HG03159 (cell line): ENCODE data around the gene CUL2.
"Not testable (repeated sequence)": the region's sequence is repeated elsewhere in the genome, so short reads cannot be mapped to it uniquely, and the experiment has no call there.

Source experiments
- ATAC-seq: cut with Tn5 transposase; IDR thresholded peaks from one replicate; pipeline ENCODE4 v1.9.1; 2021; ENCODE audit warnings: mild to moderate bottlenecking, moderate library complexity; ENCODE audit not compliant: unreplicated experiment

Gene CUL2

GRCh38 chr10:35080261-35080660 lies 9.9 kb downstream of the CUL2 start:
- ATAC-seq, result not testable (repeated sequence)

GRCh38 chr10:35079763-35080162 lies 10.4 kb downstream of the CUL2 start:
- no peak for ATAC-seq

- no peak for ATAC-seq
These were observed 10.9 kb downstream of the CUL2 start for GRCh38 chr10:35079265-35079664.

- no peak for ATAC-seq
These were observed 14.9 kb downstream of the CUL2 start for GRCh38 chr10:35075228-35075627.

GRCh38 chr10:35074266-35074665 lies 15.9 kb downstream of the CUL2 start:
- ATAC-seq, result no peak

- ATAC-seq, result no peak
These were observed 19.6 kb downstream of the CUL2 start for GRCh38 chr10:35070521-35070920.

GRCh38 chr10:35063837-35064454 lies 26.2 kb downstream of the CUL2 start:
- ATAC-seq, result no peak

GRCh38 chr10:35059481-35059880 lies 30.7 kb downstream of the CUL2 start:
- no peak for ATAC-seq

- ATAC-seq, result no peak
These were observed 31.5 kb downstream of the CUL2 start for GRCh38 chr10:35058686-35059085.

- ATAC-seq, result peak; percentile 79
These were observed 32.0 kb downstream of the CUL2 start for GRCh38 chr10:35058134-35058533.

GRCh38 chr10:35056686-35057085 lies 33.5 kb downstream of the CUL2 start:
- no peak for ATAC-seq

- ATAC-seq, result no peak
These were observed 34.0 kb downstream of the CUL2 start for GRCh38 chr10:35056133-35056532.

GRCh38 chr10:35050568-35050967 lies 39.6 kb downstream of the CUL2 start:
- ATAC-seq, result no peak

- no peak for ATAC-seq
These were observed 44.1 kb downstream of the CUL2 start for GRCh38 chr10:35046074-35046473.

GRCh38 chr10:35045275-35045674 lies 44.9 kb downstream of the CUL2 start:
- ATAC-seq, result not testable (repeated sequence)

- no peak for ATAC-seq
These were observed 46.3 kb downstream of the CUL2 start for GRCh38 chr10:35043796-35044344.

- no peak for ATAC-seq
These were observed 47.4 kb downstream of the CUL2 start for GRCh38 chr10:35042783-35043182.

- ATAC-seq, result no peak
These were observed 48.6 kb downstream of the CUL2 start for GRCh38 chr10:35041502-35041879.

GRCh38 chr10:35040760-35041501 lies 49.2 kb downstream of the CUL2 start:
- ATAC-seq, result no peak

- ATAC-seq, result no peak
These were observed 53.0 kb downstream of the CUL2 start for GRCh38 chr10:35037104-35037503.

- no peak for ATAC-seq
These were observed 54.5 kb downstream of the CUL2 start for GRCh38 chr10:35035606-35036005.

GRCh38 chr10:35027567-35027966 lies 62.6 kb downstream of the CUL2 start:
- ATAC-seq, result no peak
